Measurements from ENCODE around the gene FHL1.
A peak's percentile ranks its signal among the peaks of the same experiment; 100 is the strongest.
"Not testable (repeated sequence)": the region's sequence is repeated elsewhere in the genome, so short reads cannot be mapped to it uniquely, and the experiment has no call there.

The FHL1 gene
- long read RNA-seq, donor 1, transcript FHL1-205 (7 exons, 2,441 nt) = major isoform, 13 of 17 reads
- long read RNA-seq, donor 1, partial matches to known transcripts = 0 of 17 reads
- long read RNA-seq, donor 1, other reads (novel, unspliced or antisense) = 0 of 17 reads
- long read RNA-seq, donor 2, transcript FHL1-205 (7 exons, 2,441 nt) = major isoform, 6 of 8 reads
- long read RNA-seq, donor 2, partial matches to known transcripts = 0 of 8 reads
- long read RNA-seq, donor 2, other reads (novel, unspliced or antisense) = 0 of 8 reads
- long read RNA-seq, donor 3, transcript FHL1-205 (7 exons, 2,441 nt) = major isoform, 8 of 18 reads
- long read RNA-seq, donor 3, partial matches to known transcripts = 9 of 18 reads
- long read RNA-seq, donor 3, other reads (novel, unspliced or antisense) = 0 of 18 reads
- long read RNA-seq, donor 4, transcript FHL1-205 (7 exons, 2,441 nt) = major isoform, 11 of 44 reads
- long read RNA-seq, donor 4, partial matches to known transcripts = 31 of 44 reads
- long read RNA-seq, donor 4, other reads (novel, unspliced or antisense) = 0 of 44 reads
- long read RNA-seq, donor 5, transcript FHL1-205 (7 exons, 2,441 nt) = major isoform, 12 of 24 reads
- long read RNA-seq, donor 5, partial matches to known transcripts = 12 of 24 reads
- long read RNA-seq, donor 5, other reads (novel, unspliced or antisense) = 0 of 24 reads
- long read RNA-seq, donor 6, transcript FHL1-205 (7 exons, 2,441 nt) = major isoform, 8 of 8 reads
- long read RNA-seq, donor 6, partial matches to known transcripts = 0 of 8 reads
- long read RNA-seq, donor 6, other reads (novel, unspliced or antisense) = 0 of 8 reads
- long read RNA-seq, donor 7, transcript FHL1-205 (7 exons, 2,441 nt) = major isoform, 16 of 18 reads
- long read RNA-seq, donor 7, partial matches to known transcripts = 0 of 18 reads
- long read RNA-seq, donor 7, other reads (novel, unspliced or antisense) = 0 of 18 reads
- long read RNA-seq, donor 8, transcript FHL1-205 (7 exons, 2,441 nt) = major isoform, 9 of 23 reads
- long read RNA-seq, donor 8, partial matches to known transcripts = 12 of 23 reads
- long read RNA-seq, donor 8, other reads (novel, unspliced or antisense) = 0 of 23 reads

GRCh38 chrX:136147315-136147901 is at the start of gene FHL1:
TSS of gene FHL1 (plus strand) at chrX:136147533.
- DNase-seq = peak; percentile 69

- no peak for DNase-seq
Measured at GRCh38 chrX:136097871-136098805, 49.2 kb upstream of the FHL1 start.

GRCh38 chrX:136104936-136105335 is 42.4 kb upstream of the FHL1 start:
- no peak for DNase-seq

- no peak for DNase-seq
Measured at GRCh38 chrX:136106920-136107528, 40.3 kb upstream of the FHL1 start.

- DNase-seq = not testable (repeated sequence)
Measured at GRCh38 chrX:136108905-136109304, 38.4 kb upstream of the FHL1 start.

GRCh38 chrX:136112286-136112685 is 35.0 kb upstream of the FHL1 start:
- DNase-seq = no peak

GRCh38 chrX:136112778-136113177 is 34.6 kb upstream of the FHL1 start:
- no peak for DNase-seq

GRCh38 chrX:136115126-136115903 is 32.0 kb upstream of the FHL1 start:
- DNase-seq = no peak

GRCh38 chrX:136115904-136116297 is 31.4 kb upstream of the FHL1 start:
- DNase-seq = no peak

- no peak for DNase-seq
Measured at GRCh38 chrX:136121788-136122187, 25.5 kb upstream of the FHL1 start.

- DNase-seq = no peak
Measured at GRCh38 chrX:136122207-136122606, 25.1 kb upstream of the FHL1 start.

GRCh38 chrX:136125106-136125505 is 22.2 kb upstream of the FHL1 start:
- DNase-seq = no peak

GRCh38 chrX:136126371-136126770 is 21.0 kb upstream of the FHL1 start:
- DNase-seq = no peak

GRCh38 chrX:136126872-136127406 is 20.4 kb upstream of the FHL1 start:
- DNase-seq = no peak

GRCh38 chrX:136128743-136129142 is 18.6 kb upstream of the FHL1 start:
- no peak for DNase-seq

GRCh38 chrX:136130931-136131833 is 16.2 kb upstream of the FHL1 start:
- no peak for DNase-seq

GRCh38 chrX:136138939-136139338 is 8.4 kb upstream of the FHL1 start:
- no peak for DNase-seq

GRCh38 chrX:136141569-136141968 is 5.8 kb upstream of the FHL1 start:
- DNase-seq = no peak

- no peak for DNase-seq
Measured at GRCh38 chrX:136142592-136142991, 4.7 kb upstream of the FHL1 start.
